ENCODE measurements around the gene KRTCAP3.
A peak's percentile ranks its signal among the peaks of the same experiment; 100 is the strongest.

Gene KRTCAP3

GRCh38 chr2:27431395-27431794, 10.8 kb upstream of the KRTCAP3 start:
- H3K4me3 ChIP-seq (ENCODE audit: low read depth in 1 of 2, low read length in 1 of 2), result no peak overlapping the region

GRCh38 chr2:27435628-27436027, 6.6 kb upstream of the KRTCAP3 start:
- Histone ChIP-seq H3K27me3 (no peaks in the 10 kb centered on the region), H3K4me3 (ENCODE audit: low read depth in 1 of 2, low read length in 1 of 2) (no peak overlapping the region), H3K9me3 (no peaks in the 10 kb centered on the region), H3K4me1 (ENCODE audit: control insufficient read depth in 1 of 2, insufficient read depth in 1 of 2, low read depth in 1 of 2, low read length in 1 of 2) (peaks cover under 1% of the 10 kb centered on the region in 2 experiments), H3K36me3 (peaks cover 77% of the 10 kb centered on the region), H3K27ac (no peak overlapping the region)
- no peak for TF ChIP-seq CTCF (IDR thresholded peaks at IDR 0.05)

More at GRCh38 chr2:27431395-27431794, 10.8 kb upstream of the KRTCAP3 start:
- no peak for TF ChIP-seq CTCF (IDR thresholded peaks at IDR 0.05)
- Histone ChIP-seq H3K27ac (no peak overlapping the region), H3K9me3 (no peaks in the 10 kb centered on the region), H3K27me3 (no peaks in the 10 kb centered on the region), H3K36me3 (peaks cover 35% of the 10 kb centered on the region), H3K4me1 (ENCODE audit: control insufficient read depth in 1 of 2, insufficient read depth in 1 of 2, low read depth in 1 of 2, low read length in 1 of 2) (peaks cover 24% of the 10 kb centered on the region in 2 experiments)

- Histone ChIP-seq H3K27me3 (no peaks in the 10 kb centered on the region), H3K9me3 (no peaks in the 10 kb centered on the region), H3K27ac (peak overlapping the region; percentile 5), H3K4me3 (ENCODE audit: low read depth in 1 of 2, low read length in 1 of 2) (no peak overlapping the region), H3K4me1 (ENCODE audit: control insufficient read depth in 1 of 2, insufficient read depth in 1 of 2, low read depth in 1 of 2, low read length in 1 of 2) (peaks cover 0 to 3% of the 10 kb centered on the region in 2 experiments), H3K36me3 (peaks cover 84% of the 10 kb centered on the region)
- no peak for TF ChIP-seq CTCF (IDR thresholded peaks at IDR 0.05)
These were observed 805 bp upstream of the KRTCAP3 start for GRCh38 chr2:27441226-27441926.

GRCh38 chr2:27442920-27443282, 720 bp downstream of the KRTCAP3 start:
- no peak for TF ChIP-seq CTCF (IDR thresholded peaks at IDR 0.05)
- H3K9me3 ChIP-seq, result no peaks in the 10 kb centered on the region
- no peaks in the 10 kb centered on the region for H3K27me3 ChIP-seq
- H3K36me3 ChIP-seq, result peaks cover 69% of the 10 kb centered on the region
- H3K27ac ChIP-seq, result peak overlapping the region; percentile 13
- H3K4me3 ChIP-seq (ENCODE audit: low read depth in 1 of 2, low read length in 1 of 2), result no peak overlapping the region
- H3K4me1 ChIP-seq (ENCODE audit: control insufficient read depth in 1 of 2, insufficient read depth in 1 of 2, low read depth in 1 of 2, low read length in 1 of 2), result peaks cover 0 to 3% of the 10 kb centered on the region in 2 experiments

- H3K9me3 ChIP-seq, result no peaks in the 10 kb centered on the region
- peaks cover 0 to 3% of the 10 kb centered on the region in 2 experiments for H3K4me1 ChIP-seq (ENCODE audit: control insufficient read depth in 1 of 2, insufficient read depth in 1 of 2, low read depth in 1 of 2, low read length in 1 of 2)
- H3K4me3 ChIP-seq (ENCODE audit: low read depth in 1 of 2, low read length in 1 of 2), result no peak overlapping the region
- no peak overlapping the region for H3K27ac ChIP-seq
- H3K27me3 ChIP-seq, result no peaks in the 10 kb centered on the region
- no peak for TF ChIP-seq CTCF (IDR thresholded peaks at IDR 0.05)
- peaks cover 47% of the 10 kb centered on the region for H3K36me3 ChIP-seq
These were observed 3.0 kb downstream of the KRTCAP3 start for GRCh38 chr2:27445155-27445554.
